ENCODE measurements around the gene RPS15. TPM values are rescaled to one million over a fixed set of nuclear protein-coding genes. Genes with fewer than 3 reads are reported as not detected.

The RPS15 gene
- polyA plus RNA-seq, 1 of the 3 experiments (the other 2 are of a cell fraction) = 3,749 TPM

DNA sequence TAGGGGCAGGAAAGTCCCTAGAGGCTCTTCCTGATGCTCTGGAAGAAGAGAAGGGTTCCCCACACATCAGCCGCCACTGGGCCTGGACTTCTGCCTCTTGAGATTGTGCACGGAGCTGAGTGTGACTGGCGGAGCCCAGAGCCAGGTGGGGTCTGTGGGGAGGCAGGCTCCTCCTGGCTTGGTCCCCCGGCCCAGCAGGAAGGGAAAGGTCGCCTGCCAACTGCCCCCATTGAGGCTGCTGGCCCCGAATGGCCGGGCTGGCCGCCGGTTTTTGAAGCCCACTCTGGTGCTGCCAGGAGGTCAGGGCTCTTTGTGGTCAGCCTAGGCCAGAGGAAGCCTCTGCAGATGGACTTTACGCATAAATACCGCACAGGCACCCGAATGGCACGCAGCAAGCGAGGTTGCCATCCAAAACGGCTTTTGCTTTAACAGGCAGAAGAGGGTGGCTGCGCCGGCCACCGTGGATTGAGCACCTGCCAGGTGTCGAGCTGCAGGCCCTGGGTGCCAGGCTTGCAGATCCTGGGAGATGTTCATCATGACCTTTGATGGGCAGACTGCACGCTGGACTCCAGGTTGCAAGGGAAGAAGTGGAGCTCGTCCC lies 25.8 kb upstream of the RPS15 start (continued):
- TF ChIP-seq, protein P1, sequence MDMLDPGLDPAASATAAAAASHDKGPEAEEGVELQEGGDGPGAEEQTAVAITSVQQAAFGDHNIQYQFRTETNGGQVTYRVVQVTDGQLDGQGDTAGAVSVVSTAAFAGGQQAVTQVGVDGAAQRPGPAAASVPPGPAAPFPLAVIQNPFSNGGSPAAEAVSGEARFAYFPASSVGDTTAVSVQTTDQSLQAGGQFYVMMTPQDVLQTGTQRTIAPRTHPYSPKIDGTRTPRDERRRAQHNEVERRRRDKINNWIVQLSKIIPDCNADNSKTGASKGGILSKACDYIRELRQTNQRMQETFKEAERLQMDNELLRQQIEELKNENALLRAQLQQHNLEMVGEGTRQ (IDR thresholded peaks at IDR 0.05; ENCODE audit: borderline replicate concordance, low read depth, low read length) = no peak
- no peak for TF ChIP-seq SMC3 (IDR thresholded peaks at IDR 0.05; ENCODE audit: low read depth, low read length)
- TF ChIP-seq, protein P2, sequence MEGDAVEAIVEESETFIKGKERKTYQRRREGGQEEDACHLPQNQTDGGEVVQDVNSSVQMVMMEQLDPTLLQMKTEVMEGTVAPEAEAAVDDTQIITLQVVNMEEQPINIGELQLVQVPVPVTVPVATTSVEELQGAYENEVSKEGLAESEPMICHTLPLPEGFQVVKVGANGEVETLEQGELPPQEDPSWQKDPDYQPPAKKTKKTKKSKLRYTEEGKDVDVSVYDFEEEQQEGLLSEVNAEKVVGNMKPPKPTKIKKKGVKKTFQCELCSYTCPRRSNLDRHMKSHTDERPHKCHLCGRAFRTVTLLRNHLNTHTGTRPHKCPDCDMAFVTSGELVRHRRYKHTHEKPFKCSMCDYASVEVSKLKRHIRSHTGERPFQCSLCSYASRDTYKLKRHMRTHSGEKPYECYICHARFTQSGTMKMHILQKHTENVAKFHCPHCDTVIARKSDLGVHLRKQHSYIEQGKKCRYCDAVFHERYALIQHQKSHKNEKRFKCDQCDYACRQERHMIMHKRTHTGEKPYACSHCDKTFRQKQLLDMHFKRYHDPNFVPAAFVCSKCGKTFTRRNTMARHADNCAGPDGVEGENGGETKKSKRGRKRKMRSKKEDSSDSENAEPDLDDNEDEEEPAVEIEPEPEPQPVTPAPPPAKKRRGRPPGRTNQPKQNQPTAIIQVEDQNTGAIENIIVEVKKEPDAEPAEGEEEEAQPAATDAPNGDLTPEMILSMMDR (IDR thresholded peaks at IDR 0.05) = no peak
- TF ChIP-seq POLR2AphosphoS5 (IDR thresholded peaks at IDR 0.05; ENCODE audit: low read depth, low read length) = no peak

GRCh38 chr19:1412995-1413800 lies 25.0 kb upstream of the RPS15 start:
- no peak for DNase-seq
- H4K20me1 ChIP-seq (ENCODE audit: insufficient read depth) = peaks cover 96% of the 10 kb centered on the region
- CTCF ChIA-PET = interaction anchor here (1.2 to 2.8 kb wide), 4 partner anchors 11 to 146 kb away, joined by 3 to 13 read pairs (median 4); no protein-coding TSS in a partner anchor

More at GRCh38 chr19:1412995-1413800, 25.0 kb upstream of the RPS15 start:
- 92% methylated on average over 22 of the region's 36 CpGs for WGBS (ENCODE audit: low lambda C conversion rate)
- Histone ChIP-seq H2AFZ (ENCODE audit: low read depth) (no peak overlapping the region), H3K9me3 (no peaks in the 10 kb centered on the region), H3K4me3 (ENCODE audit: low read depth in 2 of 2, low read length in 1 of 2) (no peak overlapping the region), H3K27me3 (ENCODE audit: insufficient read depth) (no peaks in the 10 kb centered on the region), H3K27ac (ENCODE audit: low read depth in 2 of 2, low read length in 1 of 2) (no peak overlapping the region), H3K4me2 (no peak overlapping the region), H3K79me2 (ENCODE audit: insufficient read depth) (peaks cover 100% of the 10 kb centered on the region), H3F3A (replicated peaks; ENCODE audit: insufficient read depth) (no peaks in the 10 kb centered on the region), H3K36me3 (replicated peaks in 1 of 2; ENCODE audit: control insufficient read depth in 1 of 2, insufficient read depth in 2 of 2, low read length in 1 of 2) (peaks cover 0 to 27% of the 10 kb centered on the region in 2 experiments), H3K9me2 (no peaks in the 10 kb centered on the region), H3K4me1 (ENCODE audit: control insufficient read depth in 1 of 2, insufficient read depth in 2 of 2, low read depth in 1 of 2, low read length in 1 of 2) (peaks cover 14 to 27% of the 10 kb centered on the region in 2 experiments; a peak in 3 of 4 replicates), H3K9ac (no peak overlapping the region)
- POLR2A ChIA-PET = interaction anchor here (1.5 kb wide), 1 partner anchor 23 kb away, joined by 5 read pairs; no protein-coding TSS in a partner anchor
- TF ChIP-seq REST (IDR thresholded peaks at IDR 0.05; ENCODE audit: low read depth, low read length) = no peak
- TF ChIP-seq TCF12 (IDR thresholded peaks at IDR 0.05) = no peak
- no peak for TF ChIP-seq JUND (IDR thresholded peaks at IDR 0.05)
- TF ChIP-seq IRF3 (IDR thresholded peaks at IDR 0.05; ENCODE audit: low read depth, low read length) = no peak
- no peak for TF ChIP-seq NFIC (IDR thresholded peaks at IDR 0.05; ENCODE audit: borderline replicate concordance)
- no peak for TF ChIP-seq POLR2AphosphoS5 (IDR thresholded peaks at IDR 0.05; ENCODE audit: low read depth, low read length)
- no peak for TF ChIP-seq GATA2 (CRISPR knock-in tag; IDR thresholded peaks at IDR 0.05)
- TF ChIP-seq FOXM1 (IDR thresholded peaks at IDR 0.05; ENCODE audit: low read depth) = no peak
- TF ChIP-seq MEF2A (IDR thresholded peaks at IDR 0.05; ENCODE audit: borderline replicate concordance, low read depth) = no peak
- TF ChIP-seq, protein P3, sequence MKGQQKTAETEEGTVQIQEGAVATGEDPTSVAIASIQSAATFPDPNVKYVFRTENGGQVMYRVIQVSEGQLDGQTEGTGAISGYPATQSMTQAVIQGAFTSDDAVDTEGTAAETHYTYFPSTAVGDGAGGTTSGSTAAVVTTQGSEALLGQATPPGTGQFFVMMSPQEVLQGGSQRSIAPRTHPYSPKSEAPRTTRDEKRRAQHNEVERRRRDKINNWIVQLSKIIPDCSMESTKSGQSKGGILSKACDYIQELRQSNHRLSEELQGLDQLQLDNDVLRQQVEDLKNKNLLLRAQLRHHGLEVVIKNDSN (IDR thresholded peaks at IDR 0.05; ENCODE audit: borderline replicate concordance, low read depth) = no peak
- TF ChIP-seq RXRA (IDR thresholded peaks at IDR 0.05; ENCODE audit: borderline replicate concordance, low read depth) = no peak
- TF ChIP-seq EZH2phosphoT487 (IDR thresholded peaks at IDR 0.05; ENCODE audit: borderline replicate concordance, low read depth) = no peak
- no peak for TF ChIP-seq MXI1 (IDR thresholded peaks at IDR 0.05; ENCODE audit: low read depth, low read length)
- TF ChIP-seq PBX3 (IDR thresholded peaks at IDR 0.05) = no peak
- TF ChIP-seq ELF1 (IDR thresholded peaks at IDR 0.05) = no peak

Measured in SK-N-SH (cell line).